ENCODE measurements around the gene PTPN14. TPM values are rescaled to one million over a fixed set of nuclear protein-coding genes. Genes with fewer than 3 reads are reported as not detected.

The PTPN14 gene
- total and polyA plus RNA-seq, 2 of the 4 experiments (the other 2 are of a cell fraction) = 21.5 to 31.7 TPM

GRCh38 chr1:214306269-214306668 lies 245.1 kb downstream of the PTPN14 start:
- POLR2A ChIA-PET (ENCODE audit: unreplicated experiment) = interaction anchor here (0.7 kb wide), 1 partner anchor 307 kb away, joined by 3 read pairs; no protein-coding TSS in a partner anchor
- intact Hi-C loops (cut with micrococcal nuclease) = no loop called here
- no peak for DNase-seq

More at GRCh38 chr1:214306269-214306668, 245.1 kb downstream of the PTPN14 start:
- H4K5ac ChIP-seq (ENCODE audit: low read depth, low read length) = no peak overlapping the region
- no peak overlapping the region for H3K23ac ChIP-seq (ENCODE audit: low read depth, low read length)
- H3K9me1 ChIP-seq (ENCODE audit: insufficient read depth, low read length) = peaks cover 5% of the 10 kb centered on the region; the same call in 1 of the 2 replicates
- TF ChIP-seq RAD21 (IDR thresholded peaks at IDR 0.05; ENCODE audit: low read length) = no peak
- no peak for TF ChIP-seq MXI1 (IDR thresholded peaks at IDR 0.05; ENCODE audit: borderline replicate concordance, low read depth, low read length)
- TF ChIP-seq RFX5 (IDR thresholded peaks at IDR 0.05; ENCODE audit: low read depth, low read length) = no peak
- no peak for TF ChIP-seq POLR2A (IDR thresholded peaks at IDR 0.05; ENCODE audit: low read depth, low read length)
- TF ChIP-seq FOS (IDR thresholded peaks at IDR 0.05; ENCODE audit: low read depth, low read length) = no peak
- H3K4me1 ChIP-seq (ENCODE audit: control insufficient read depth, insufficient read depth, low read length) = peaks cover 4% of the 10 kb centered on the region; the same call in 1 of the 2 replicates
- H3K36me3 ChIP-seq (ENCODE audit: control insufficient read depth, insufficient read depth, low read length) = no peaks in the 10 kb centered on the region
- H2BK5ac ChIP-seq (ENCODE audit: low read depth, low read length, poor library complexity, severe bottlenecking) = no peak overlapping the region
- no peak overlapping the region for H3K56ac ChIP-seq (ENCODE audit: extremely low read depth, insufficient read depth, low read length)
- no peak overlapping the region for H3K27ac ChIP-seq (ENCODE audit: insufficient read depth, low read length)
- H3K27me3 ChIP-seq (ENCODE audit: control insufficient read depth, insufficient read depth, low read length) = no peaks in the 10 kb centered on the region
- dilution Hi-C loops (cut with HindIII; ENCODE audit: low sequenced_read_pairs, unreplicated experiment) = no loop called here
- no peaks in the 10 kb centered on the region for H3K9me3 ChIP-seq (ENCODE audit: control insufficient read depth, insufficient read depth, low read length)
- no peak overlapping the region for H3K18ac ChIP-seq (ENCODE audit: low read depth, low read length)
- H3K4ac ChIP-seq (ENCODE audit: low read depth, low read length) = no peak overlapping the region
- no TSS peak for BruUV-seq (replicated peaks)
- no peak overlapping the region for H4K91ac ChIP-seq (ENCODE audit: insufficient read depth, low read depth, low read length)
- CTCF ChIA-PET = interaction anchor here (1.3 kb wide), 1 partner anchor 11 kb away, joined by 4 read pairs; no protein-coding TSS in a partner anchor
- H2AK5ac ChIP-seq (ENCODE audit: low read depth, low read length) = no peak overlapping the region
- H4K20me1 ChIP-seq (ENCODE audit: insufficient read depth, low read length) = no peaks in the 10 kb centered on the region
- no peak for ATAC-seq (ENCODE audit: low read depth)
- H2BK15ac ChIP-seq (ENCODE audit: low read depth, low read length) = no peak overlapping the region
- 80% methylated on average over 1 of the region's 6 CpGs; no CpG with 5 or more reads in 1 of the 2 experiments for WGBS, 2 experiments (ENCODE audit: extremely low coverage in 2 of 2, insufficient read length in 1 of 2)
- H3K4me3 ChIP-seq (ENCODE audit: insufficient read depth, low read depth, low read length) = no peak overlapping the region
- H2BK120ac ChIP-seq (ENCODE audit: low read depth, low read length) = no peak overlapping the region
- no peak overlapping the region for H3K9ac ChIP-seq (ENCODE audit: low read depth, low read length)
- H2AFZ ChIP-seq (replicated peaks; ENCODE audit: low read length, poor library complexity) = no peak overlapping the region
- H3K14ac ChIP-seq (replicated peaks; ENCODE audit: low read depth, low read length) = no peak overlapping the region
- H2AK9ac ChIP-seq (replicated peaks; ENCODE audit: low read depth, low read length, poor library complexity) = no peak overlapping the region
- H3K79me1 ChIP-seq (ENCODE audit: low read depth in 1 of 2, low read length in 2 of 2) = peaks cover 12 to 16% of the 10 kb centered on the region in 2 experiments
- in situ Hi-C loops (cut with MboI; ENCODE audit: low sequenced_read_pairs) = no loop called here
- H4K8ac ChIP-seq (ENCODE audit: low read depth in 2 of 2, low read length in 2 of 2) = no peak overlapping the region
- no peak overlapping the region for H3K4me2 ChIP-seq (ENCODE audit: low read depth, low read length)
- no peak overlapping the region for H2BK20ac ChIP-seq (ENCODE audit: low read depth, low read length)

Measured in IMR-90 (cell line).